Jurkat, Clone E6-1 (cell line): ENCODE results near the gene SYPL2.
"Not testable (repeated sequence)": the region's sequence is repeated elsewhere in the genome, so short reads cannot be mapped to it uniquely, and the experiment has no call there.

Experiments used
- DNase-seq: peaks from one replicate; pipeline ENCODE4 v3.0.0-alpha.2; 2011; ENCODE audit warnings: low read depth, low spot score
- H3K4me3 ChIP-seq: 2 replicates; pipeline ENCODE4 v1.5.1; 2011; ENCODE audit warnings: mild to moderate bottlenecking, low read length, control low read depth, moderate library complexity

The SYPL2 gene

DNA sequence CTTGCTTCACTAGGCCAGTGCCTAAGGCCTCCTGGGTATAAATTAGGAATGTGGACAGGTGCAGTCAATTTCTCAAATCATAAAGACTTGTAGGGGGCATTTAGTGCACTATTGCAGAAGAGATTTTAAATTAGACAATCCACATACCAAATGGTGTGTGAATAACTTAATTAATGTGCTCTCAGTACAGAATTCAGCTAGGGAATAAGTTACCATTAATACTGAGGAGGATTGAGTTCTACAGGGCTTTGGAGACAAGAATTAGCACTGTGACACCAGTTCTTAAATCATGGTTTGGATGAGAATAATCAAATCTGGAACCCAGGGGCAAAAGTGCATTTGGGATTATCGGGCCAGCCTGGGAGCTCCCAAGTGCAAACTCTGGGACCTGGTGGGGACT, 1.7 kb downstream of the SYPL2 start:
- no peak for DNase-seq
- H3K4me3 ChIP-seq, result no peak overlapping the region

GRCh38 chr1:109468903-109469302, 2.6 kb downstream of the SYPL2 start:
- DNase-seq, result no peak
- no peak overlapping the region for H3K4me3 ChIP-seq

- H3K4me3 ChIP-seq, result no peak overlapping the region
- no peak for DNase-seq
Observed at GRCh38 chr1:109470245-109470644, 3.9 kb downstream of the SYPL2 start.

- no peak overlapping the region for H3K4me3 ChIP-seq
- no peak for DNase-seq
Observed at GRCh38 chr1:109472779-109473178, 6.4 kb downstream of the SYPL2 start.

- H3K4me3 ChIP-seq, DNase-seq: not testable (repeated sequence)
Observed at GRCh38 chr1:109473284-109474057, 7.1 kb downstream of the SYPL2 start.

- no peak overlapping the region for H3K4me3 ChIP-seq
- no peak for DNase-seq
Observed at GRCh38 chr1:109474697-109475096, 8.4 kb downstream of the SYPL2 start.

GRCh38 chr1:109475261-109475660, 8.9 kb downstream of the SYPL2 start:
- no peak overlapping the region for H3K4me3 ChIP-seq
- no peak for DNase-seq

GRCh38 chr1:109476825-109477224, 10.5 kb downstream of the SYPL2 start:
- no peak overlapping the region for H3K4me3 ChIP-seq
- DNase-seq, result no peak

DNA sequence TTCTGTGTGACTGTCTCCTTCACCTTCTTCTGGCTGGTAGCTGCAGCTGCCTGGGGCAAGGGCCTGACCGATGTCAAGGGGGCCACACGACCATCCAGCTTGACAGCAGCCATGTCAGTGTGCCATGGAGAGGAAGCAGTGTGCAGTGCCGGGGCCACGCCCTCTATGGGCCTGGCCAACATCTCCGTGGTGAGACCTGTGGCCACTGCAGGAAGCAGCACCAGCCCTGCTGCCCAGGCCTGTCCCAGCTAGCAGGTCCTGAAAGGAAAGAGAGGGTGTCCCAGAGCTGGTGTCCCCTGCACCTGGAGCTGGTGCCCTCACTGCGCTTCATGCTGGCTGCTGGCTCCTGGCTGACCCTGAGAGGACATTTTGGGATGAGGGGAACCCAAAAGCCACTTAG, 11.5 kb downstream of the SYPL2 start:
- no peak overlapping the region for H3K4me3 ChIP-seq
- no peak for DNase-seq

DNA sequence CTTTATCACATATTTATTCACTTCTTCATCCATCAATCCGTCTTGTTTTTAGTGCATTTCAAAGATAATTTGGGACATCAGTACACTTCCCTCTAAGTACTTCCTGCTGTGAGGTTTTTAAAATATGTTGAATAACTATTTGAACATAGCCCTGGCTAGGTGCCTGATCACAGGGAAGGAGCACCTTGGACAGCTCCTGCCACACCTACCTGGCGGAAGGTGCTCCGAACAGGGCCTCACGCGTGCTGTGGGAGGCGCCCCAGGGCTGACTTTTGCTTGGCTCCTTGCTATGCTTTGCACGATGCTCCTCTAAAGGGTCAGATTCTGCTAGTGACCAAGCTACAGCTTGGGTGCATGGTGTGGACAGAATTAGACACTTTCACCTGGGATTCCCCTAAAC, 12.5 kb downstream of the SYPL2 start:
- no peak overlapping the region for H3K4me3 ChIP-seq
- DNase-seq, result no peak

DNA sequence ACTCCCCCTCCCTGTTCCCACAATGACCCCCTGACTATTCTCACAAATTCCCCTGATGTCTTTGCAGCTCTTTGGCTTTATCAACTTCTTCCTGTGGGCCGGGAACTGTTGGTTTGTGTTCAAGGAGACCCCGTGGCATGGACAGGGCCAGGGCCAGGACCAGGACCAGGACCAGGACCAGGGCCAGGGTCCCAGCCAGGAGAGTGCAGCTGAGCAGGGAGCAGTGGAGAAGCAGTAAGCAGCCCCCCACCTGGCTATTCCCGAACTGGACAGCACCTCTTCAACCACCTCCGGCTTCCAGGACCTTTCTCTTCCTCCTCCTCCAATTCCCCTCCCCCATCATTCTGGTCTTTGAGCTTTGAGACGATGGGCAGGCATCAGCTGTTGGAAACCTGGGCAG, 13.0 kb downstream of the SYPL2 start:
- DNase-seq, result no peak
- H3K4me3 ChIP-seq, result no peak overlapping the region

- no peak for DNase-seq
- H3K4me3 ChIP-seq, result no peak overlapping the region
Observed at GRCh38 chr1:109479901-109480300, 13.6 kb downstream of the SYPL2 start.

DNA sequence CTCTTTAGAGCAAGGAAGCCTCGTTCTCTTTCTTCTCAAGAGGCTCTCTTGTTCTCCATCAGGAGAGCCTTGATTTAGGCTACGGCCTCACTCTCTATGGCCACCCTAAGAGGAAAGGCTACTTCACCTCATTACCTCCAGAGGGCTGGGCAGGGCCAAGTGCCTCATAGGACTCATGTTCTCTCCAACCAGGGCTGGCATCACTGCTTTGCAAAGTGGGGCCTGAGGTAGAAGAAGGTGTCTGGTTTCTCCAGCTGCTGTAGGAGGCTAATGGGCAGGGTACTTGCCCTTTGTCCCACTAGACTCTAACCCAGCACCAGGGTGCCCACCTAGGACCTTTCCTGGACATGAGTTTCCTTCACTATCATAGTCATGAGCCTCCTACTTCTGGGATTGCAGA, 15.3 kb downstream of the SYPL2 start:
- no peak overlapping the region for H3K4me3 ChIP-seq
- no peak for DNase-seq

DNA sequence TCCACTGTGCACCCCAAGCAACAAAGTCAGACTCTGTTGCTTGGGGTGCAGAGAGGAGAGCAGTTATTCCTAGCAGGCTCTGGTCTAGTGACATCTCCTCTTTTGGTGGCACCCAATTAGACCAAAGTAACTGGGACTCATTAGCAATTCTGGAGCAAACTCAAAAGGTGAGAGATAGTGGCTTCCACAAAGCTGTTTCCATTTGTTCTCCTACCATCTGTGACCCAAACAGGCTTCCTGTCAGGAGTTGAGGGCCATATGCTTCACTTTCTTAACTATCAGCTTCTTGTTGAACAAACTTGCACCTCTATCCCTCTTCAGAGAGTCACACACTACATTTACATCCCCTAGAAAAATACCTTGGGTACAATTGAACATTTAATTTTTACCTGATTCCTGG, 15.9 kb downstream of the SYPL2 start:
- no peak for DNase-seq
- no peak overlapping the region for H3K4me3 ChIP-seq

DNA sequence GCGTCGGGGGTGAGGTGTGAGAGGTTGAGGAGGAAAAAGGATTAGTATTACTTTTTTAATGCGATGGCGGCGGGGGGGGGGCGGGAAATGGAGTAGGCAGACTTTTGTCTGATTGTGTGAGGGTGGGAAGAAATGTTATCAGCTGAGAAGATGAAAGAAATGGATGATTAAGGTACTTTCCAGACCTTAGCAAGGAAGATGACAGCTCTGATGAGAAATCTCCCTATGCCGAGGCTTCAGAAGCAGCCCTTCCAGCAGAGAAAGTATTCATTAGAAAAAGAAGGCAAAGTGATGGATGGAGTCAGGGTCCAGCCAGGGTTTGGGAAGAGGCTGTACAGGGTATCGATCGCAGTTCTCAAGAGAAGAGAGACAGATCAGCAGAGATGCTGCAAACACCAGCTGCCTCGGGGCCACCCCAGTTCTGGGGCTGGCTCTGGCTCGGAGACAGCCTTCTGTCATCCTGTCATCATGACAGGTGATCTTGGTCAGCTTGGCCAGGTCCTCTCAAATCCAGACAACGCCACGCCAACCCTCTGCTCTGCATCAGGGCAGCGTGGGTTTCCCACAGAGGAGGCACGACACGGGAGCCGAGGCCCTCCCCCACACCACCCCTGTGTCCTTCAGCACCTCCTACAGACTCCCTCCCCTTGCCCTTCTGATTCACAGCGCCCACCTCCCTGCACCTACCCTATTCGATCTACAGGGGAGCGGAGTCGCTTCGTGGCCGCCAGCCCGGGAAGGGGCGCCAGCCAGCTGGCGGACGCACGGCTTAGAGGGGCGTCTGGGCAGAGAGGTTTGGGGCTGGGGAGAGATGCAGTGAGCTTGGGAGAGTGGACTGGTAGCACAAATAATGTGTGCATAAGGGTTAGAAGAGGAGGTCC, 16.7 kb downstream of the SYPL2 start:
- H3K4me3 ChIP-seq, result peak overlapping the region; percentile 64
- peak; percentile 51 for DNase-seq

DNA sequence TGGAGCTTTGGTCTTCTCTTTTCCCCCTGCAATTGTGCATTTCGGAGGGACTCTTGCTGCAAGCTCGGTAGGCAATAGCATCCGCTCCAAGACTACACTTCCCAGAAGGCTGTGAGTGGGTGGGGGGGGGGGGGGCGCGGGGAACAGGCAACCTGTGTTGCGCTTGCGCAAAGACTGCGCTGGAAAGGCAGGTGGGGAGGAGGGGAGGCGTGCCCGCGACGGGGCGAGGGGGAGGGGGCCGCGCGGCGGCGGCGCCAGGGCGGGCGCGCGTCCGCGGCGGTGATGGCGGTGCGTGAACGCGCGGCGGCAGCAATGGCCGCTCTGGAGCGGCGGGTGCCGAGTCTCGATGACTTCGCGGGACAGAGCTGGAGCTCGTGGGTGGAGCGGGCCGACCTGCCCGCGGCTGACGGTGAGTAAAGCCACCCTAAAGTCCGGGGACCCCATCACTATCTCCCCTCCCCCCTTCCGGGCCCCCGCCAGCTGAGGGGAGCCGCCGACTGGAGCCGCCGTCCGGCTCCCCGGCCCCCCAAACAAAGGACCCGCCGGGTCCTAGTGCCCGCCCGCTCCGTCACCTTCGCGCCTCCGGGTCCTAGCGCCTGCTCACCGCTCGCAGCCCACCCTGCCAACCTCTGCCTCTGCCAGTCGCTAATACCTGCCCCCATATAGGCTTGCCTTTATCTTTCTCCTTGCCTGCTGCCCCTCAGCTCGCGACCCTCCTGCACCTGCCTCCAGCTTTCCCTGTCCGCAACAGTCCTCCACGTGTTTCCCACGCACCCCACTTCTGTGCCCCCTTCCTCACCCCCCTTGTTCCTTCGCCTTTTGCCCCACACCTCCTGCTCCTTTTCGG, 17.5 kb downstream of the SYPL2 start, which contains the start of gene ATXN7L2:
Gene ATXN7L2, plus strand, starts transcription at position 234 of the 847 bp plus-strand sequence. Its CDS starts 49 bp downstream, at position 283.
- DNase-seq, result peak; percentile 87
- H3K4me3 ChIP-seq, result peak within 1 kb of the TSS; percentile 85

GRCh38 chr1:109484519-109484975, 18.2 kb downstream of the SYPL2 start:
- no peak for DNase-seq
- peak overlapping the region; percentile 85 for H3K4me3 ChIP-seq

DNA sequence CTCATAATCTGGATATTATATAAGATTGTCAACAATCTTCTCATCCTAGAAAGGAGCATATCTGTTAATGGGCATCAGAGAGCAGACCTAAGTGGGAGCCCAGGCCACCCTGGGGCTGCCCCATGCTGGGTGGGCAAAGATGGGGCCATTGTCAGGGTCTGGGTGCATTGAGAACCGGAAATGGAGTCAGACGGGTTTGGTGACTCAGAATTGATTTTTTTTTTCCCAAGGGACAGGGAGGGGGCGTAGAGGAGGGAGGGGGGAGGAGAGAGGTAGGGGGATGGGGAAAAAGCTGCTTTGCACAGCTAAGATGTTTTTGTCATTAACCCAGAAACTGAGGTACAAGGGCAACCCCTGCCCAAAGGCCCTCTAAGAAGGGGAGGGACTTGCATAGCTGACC, 18.7 kb downstream of the SYPL2 start:
- no peak for DNase-seq
- peak overlapping the region; percentile 85 for H3K4me3 ChIP-seq

DNA sequence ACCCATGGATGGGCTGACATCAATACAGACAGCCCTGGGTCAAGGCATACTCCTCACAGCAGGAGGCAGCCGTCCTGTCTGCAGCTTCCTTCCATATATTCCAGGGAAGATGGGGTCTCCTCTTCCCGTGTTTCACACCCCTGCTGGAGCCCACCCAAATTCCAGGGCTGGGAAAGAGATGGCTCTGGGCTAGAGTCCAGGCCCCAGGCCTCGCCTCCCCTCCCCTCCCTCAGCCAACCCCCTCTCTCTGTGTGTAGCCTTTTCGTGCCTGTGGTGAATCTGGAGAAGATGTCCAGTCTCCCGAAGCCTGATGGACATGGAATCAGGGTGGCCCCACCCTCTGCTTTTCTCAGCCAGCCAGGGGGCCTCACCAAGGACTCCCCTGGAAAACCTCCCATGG, 20.9 kb downstream of the SYPL2 start:
- H3K4me3 ChIP-seq, result no peak overlapping the region
- no peak for DNase-seq
